NCI-H524 (cell line): ENCODE data around the gene NTN1.
A peak's percentile ranks its signal among the peaks of the same experiment; 100 is the strongest.
"Not testable (repeated sequence)": the region's sequence is repeated elsewhere in the genome, so short reads cannot be mapped to it uniquely, and the experiment has no call there.

Experiments
- DNase-seq, 2 experiments: peaks; one replicate each; lab custom pipeline; 2025; lab: John Stamatoyannopoulos, UW

The NTN1 gene

GRCh38 chr17:9087921-9088320 lies 66.6 kb downstream of the NTN1 start:
- no peak for DNase-seq

DNA sequence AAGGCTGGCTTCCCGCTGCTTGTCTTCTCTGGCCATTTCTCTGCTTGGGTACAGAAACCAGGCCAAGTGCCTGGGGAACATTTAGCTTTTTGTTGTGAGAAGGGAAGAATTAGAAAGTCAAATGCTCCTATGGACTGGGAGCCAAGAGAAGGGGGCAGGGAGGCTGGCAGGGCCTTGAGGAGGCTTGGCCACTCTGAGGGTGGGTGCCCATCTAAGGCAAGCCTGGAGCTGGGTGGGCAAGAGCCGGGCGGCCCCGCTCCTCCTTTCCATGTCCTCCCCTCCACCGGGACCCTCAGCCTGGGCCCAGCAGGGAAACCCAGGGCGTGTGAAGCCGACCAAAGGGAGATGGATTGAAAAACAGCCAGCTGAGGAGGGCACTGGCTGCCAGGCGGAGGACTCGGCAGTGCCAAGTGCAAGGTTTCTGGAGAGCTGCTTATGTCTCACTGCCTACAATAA lies 69.4 kb downstream of the NTN1 start:
- no peak for DNase-seq

- DNase-seq, result no peak
Observed at GRCh38 chr17:9094193-9094592, 72.9 kb downstream of the NTN1 start.

- no peak for DNase-seq
Observed at GRCh38 chr17:9095390-9095789, 74.1 kb downstream of the NTN1 start.

GRCh38 chr17:9098242-9098825 lies 77.0 kb downstream of the NTN1 start:
- no peak for DNase-seq

DNA sequence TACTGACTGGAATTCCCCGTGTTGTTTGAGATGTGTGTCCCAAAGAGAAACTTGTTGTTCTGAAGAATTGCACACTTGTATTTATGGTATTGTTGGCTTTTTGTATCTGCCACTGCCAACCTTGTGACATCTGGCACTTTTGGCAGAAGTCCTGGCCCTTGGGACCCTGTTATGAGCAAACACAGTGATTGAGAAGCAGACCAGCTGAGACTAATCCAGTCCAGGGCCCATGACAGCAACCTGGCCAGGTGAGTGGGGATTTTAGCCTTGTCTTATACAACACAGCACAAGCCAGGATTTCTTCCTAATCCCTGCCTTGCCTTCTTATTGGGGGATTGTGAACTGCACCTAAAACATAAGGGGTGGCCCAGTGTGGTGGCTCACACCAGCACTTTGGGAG lies 80.0 kb downstream of the NTN1 start:
- peak in 1 of 2 experiments; percentile 2 for DNase-seq

DNA sequence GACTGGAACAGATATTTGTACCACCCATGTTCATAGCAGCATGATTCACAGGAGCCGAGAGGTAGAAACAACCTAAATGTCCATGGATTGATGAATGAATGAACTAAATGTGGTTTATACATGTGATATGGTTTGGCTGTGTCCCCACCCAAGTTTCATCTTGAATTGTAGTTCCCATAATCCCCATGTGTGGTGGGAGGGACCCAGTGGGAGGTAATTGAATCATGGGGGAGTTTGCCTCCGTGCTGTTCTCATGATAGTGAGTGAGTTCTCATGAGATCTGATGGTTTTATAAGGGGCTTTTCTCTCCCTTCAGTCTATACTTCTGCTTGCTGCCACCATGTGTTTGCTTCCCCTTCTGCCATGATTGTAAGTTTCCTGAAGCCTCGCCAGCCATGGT lies 81.9 kb downstream of the NTN1 start:
- not testable (repeated sequence) for DNase-seq

GRCh38 chr17:9104370-9105041 lies 83.2 kb downstream of the NTN1 start:
- DNase-seq, result no peak

- no peak for DNase-seq
Observed at GRCh38 chr17:9105068-9105868, 84.0 kb downstream of the NTN1 start.

DNA sequence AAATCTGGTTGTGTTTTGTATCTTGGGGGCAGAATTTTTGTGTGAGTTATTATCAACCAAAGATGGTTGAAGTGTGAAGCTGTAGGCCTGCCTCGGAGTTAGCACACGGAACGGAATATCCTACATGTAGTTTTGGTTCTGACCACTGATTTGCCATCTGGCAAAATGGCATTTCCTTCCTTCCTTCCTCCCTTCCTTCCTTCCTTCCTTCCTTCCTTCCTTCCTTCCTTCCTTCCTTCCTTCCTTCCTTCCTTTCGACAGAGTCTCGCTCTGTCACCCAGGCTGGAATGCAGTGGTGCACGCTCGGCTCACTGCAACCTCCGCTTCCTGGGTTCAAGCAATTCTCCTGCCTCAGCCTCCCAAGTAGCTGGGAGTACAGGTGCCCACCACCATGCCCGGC lies 85.0 kb downstream of the NTN1 start:
- not testable (repeated sequence) for DNase-seq

DNA sequence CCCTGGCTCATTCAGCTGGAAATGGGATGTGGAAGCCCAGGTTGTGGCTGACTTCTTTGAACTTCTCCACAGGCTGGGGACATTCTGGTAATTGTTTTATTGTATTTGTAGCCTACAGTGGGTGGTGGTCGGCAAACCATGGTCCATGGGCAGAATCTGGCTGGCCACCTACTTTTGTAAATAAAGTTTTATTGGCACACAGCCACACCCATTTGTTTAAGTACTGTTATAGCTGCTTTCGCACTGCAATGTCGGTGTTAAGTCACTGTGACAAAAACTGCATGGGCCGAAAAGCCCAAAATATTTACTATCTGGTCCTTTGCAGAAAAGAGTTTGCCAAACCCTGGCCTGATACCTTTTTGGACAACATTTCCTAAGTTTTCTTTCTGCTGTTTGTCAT lies 86.2 kb downstream of the NTN1 start:
- DNase-seq, result no peak

GRCh38 chr17:9108146-9108545 lies 86.8 kb downstream of the NTN1 start:
- no peak for DNase-seq

DNA sequence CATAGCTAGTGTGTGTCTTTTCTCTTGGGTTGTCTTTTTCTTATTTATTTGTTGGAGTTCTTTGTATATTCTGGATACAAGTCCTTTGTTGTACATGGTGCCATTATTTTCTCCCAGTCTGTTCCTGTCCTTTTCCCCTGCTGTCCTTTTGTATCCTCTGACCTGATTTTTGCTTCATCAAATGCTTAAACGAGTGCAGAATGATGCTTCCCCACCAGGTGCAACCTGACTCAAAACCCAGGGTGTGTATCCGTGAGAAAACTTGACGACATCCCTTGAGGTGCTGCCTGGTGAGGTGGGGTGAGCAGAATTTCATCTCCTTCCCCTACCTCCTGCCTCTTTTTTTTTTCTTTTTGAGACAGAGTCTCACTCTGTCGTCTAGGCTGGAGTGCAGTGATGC lies 88.6 kb downstream of the NTN1 start:
- DNase-seq, result no peak

DNA sequence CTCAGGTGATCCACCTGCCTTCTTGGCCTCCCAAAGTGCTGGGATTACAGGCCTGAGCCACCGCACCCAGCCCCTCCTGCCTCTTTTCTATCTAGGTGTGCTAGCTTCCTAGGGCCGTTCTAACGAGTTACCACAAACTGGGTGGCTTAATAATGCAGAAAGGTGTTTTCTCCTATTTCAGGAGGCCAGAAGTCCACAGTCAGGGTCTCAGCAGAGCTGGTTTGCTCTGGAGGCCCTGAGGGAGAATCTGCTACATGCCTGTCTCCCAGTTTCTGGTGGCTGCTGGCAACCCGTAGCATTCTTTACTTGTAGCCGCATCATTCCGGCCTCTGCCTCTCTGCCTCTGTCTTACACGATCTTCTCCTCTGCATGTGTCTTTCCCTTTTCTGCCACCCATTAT lies 89.2 kb downstream of the NTN1 start:
- no peak for DNase-seq

DNA sequence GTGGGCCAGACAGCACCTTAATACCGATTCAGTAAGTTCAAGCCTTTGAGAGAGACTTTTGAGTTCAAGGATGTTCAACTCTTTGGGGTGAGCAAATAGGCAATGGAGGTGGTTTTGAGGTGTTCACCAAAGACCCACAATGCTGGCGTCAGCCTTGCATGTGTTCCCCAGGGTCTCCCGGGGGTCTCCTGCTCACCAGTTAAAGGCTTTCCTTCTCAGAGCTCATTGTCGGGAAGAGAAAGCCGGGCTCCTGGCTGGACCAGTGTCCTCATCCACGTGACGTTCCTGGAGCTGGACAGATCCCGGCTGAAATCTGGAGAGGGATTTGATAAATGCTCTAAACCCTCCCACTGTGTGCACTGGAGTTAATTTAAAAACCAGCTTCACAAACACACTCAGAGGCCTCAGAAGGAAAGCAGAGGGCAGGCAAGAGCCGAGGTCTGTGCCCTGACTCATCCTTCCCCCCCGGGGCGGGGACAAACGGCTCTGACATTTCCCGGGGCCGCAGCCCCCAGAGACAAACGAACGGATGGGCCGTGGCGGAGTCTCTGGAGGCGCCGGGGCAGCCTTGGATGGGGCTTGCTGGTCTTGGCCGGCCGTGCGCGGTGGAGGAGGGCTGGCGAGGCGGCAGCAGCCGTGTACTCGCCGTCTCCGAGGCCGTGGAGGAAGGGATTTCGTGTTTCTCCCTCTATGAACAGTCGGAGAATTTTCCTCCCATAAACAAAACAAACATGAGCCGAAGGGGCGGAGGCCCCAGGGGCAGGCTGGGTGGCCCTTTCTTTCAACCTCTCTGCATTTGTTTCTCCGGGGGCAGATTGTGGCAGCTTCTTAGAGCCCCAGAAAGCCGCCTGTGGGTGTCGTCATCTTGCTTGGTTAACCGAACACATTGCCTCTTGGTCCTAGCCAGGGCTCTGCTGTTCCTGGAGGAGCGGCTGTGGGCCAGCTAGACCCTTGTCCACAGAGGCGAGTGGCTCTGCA lies 94.2 kb downstream of the NTN1 start:
- DNase-seq, result peak in 1 of 2 experiments; percentile 53

DNA sequence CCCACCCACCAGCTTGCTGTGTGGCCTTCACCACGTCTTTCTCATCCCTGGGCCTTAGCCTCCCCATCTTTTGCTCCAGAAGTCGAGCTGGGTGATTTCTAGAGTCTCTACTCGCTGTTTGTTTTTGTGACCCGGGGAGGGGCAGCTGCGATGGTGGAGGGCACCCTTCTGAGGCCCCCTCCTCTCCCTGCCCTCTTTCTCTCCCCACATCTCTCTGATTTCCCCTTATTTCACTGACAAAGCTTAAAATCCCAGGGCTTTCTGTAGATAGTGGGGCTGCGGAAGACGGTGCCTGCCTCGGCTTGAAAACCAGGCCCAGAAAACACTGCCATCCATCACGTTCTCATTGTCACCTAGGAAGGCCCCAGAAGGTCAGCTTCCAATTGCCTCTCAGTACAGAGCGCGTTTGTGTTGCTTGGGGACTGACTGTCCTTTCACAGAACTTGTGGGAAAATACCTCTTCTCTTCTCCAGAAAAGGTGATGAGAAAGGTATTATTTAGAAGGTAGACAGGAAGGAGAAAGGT lies 95.1 kb downstream of the NTN1 start:
- no peak for DNase-seq

DNA sequence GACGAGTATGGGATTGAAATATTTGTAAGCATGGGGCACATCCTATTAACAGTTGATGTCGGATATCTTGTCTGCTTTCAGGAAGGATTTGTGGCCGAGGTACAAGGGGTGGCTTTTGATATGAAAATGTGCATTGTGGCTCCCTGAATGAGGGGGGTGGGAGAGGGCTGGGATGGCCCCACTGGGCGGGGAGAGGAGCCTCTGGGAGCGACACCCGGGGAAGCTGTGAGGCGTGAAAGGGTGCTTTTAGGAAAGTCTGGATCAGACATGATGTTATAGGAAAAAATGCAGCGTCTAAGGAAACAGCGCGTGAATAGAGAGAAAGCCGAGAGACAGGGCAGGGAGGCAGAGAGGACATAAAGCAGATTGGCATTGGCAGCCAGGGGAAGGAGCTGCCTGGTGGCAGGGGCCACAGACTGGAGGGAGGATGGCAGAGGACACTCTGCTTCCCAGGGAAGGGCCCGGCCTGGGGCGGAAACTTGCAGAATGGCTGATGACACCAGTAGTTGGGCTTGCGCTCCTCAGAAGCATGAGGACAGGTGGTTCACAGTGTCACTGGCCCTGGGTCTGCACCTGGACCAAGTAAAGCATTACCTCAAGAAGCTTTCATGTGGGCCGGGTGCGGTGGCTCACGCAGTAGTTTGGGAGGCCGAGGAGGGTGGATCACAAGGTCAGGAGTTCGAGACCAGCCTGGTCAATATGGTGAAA lies 95.7 kb downstream of the NTN1 start:
- no peak for DNase-seq

DNA sequence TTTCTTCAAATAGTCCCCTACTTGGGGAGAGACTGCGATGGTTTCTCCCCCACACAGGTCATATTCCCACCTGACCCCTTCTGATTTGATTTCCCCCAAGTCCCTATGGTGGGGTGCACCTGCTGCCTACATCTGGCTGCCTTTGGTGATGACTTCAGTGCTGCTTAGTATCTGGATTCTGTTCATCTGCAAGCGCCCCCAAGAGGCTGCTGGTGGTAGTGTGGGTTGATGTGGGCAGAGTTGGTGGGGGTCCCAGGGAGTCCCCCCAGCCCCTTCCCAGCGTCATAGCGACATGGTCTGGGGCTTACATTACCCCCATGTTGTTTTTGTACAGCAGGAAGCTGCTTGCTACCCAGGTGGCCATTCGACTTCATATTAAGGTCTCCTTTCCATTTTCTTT lies 99.2 kb downstream of the NTN1 start:
- peak in 1 of 2 experiments; percentile 9 for DNase-seq

GRCh38 chr17:9121186-9121820 lies 100.0 kb downstream of the NTN1 start:
- no peak for DNase-seq
